ENCODE measurements around the gene EPN2.

EPN2 gene

DNA sequence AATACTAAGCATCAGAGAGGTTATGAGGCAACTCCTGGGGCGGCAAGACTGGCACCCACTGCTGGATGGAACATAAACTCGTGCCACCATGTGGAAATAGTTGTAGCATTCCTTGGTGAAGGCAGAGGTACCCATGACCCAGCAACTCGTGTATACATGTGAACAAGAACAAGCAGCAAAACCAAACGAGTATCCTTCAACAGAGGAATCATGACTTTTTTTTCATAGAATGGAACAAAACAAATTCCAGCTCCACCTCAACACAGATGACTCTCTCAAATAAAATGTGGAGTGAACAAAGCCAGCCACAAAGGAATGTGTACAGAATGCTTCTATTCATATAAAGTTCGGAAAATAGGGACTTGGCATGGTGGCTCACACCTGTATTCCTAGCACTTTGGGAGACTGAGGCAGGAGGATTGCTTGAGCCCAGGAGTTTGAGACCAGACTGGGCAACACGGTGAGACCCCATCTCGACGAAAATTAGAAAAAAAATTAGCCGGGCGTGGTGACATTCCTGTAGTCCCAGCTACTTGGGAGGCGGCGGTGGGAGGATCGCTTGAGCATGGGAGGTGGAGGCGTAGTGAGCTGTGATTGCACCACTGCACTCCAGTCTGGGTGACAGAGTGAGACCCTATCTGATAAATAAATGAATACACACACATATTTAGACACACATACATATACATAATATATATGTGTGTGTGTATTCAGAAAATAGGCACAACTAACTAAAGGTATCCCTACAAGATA, 90.0 kb downstream of the EPN2 start:
- no peak for TF ChIP-seq TAF1 (IDR thresholded peaks at IDR 0.05; ENCODE audit: borderline replicate concordance, insufficient read depth, low read length)

DNA sequence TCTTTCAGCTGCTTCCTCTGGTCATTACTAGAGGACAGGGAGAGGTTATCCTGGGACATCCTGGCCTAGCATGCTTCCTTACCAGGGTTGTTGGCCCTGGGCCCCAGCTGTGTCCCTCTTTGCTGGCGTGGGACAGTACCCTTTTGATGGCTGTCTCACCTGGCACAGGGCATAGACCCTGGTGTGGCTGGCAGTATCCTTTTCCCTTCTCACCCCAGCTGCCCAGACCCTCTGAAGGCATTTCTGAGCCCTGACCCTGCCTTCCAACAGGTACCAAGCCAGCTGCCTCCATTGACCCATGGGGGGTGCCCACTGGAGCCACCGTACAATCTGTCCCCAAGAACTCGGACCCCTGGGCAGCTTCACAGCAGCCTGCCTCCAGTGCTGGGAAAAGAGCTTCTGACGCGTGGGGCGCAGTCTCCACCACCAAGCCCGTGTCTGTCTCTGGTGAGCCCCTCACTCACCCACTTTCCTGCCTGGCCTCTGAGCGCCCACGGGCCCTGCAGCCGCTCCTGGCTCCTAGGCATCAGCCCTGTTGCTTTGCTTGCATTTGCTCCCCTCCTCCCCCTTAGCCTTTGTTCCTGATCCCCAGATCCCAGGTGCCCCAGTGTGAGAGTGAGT, 91.4 kb downstream of the EPN2 start:
- TF ChIP-seq FOXP2 (optimal IDR thresholded peaks at IDR 0.05; ENCODE audit: borderline replicate concordance, extremely low read depth, extremely low read length, insufficient read depth) (no peak), SIN3A (IDR thresholded peaks at IDR 0.05; ENCODE audit: borderline replicate concordance, insufficient read depth, low read length) (no peak)

DNA sequence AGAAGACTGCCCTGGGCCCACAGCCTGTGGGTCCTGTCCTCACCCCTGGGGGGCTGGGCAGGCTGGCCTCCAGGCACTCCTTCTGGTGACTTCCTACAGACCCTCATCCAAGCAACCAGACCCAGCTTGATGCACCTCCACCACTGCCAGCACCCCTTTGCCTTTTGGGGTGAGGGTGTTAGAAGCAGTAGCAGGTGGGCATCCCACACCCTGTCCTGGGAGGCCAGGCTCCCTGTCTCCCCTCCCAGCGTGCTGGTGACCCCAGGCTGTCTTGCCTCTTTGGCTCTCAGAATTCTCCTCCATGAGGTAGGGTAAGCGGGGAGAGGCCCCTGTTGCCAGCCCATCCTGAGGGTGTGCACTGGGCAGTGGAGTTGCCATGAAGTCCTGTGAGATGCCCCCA, 92.0 kb downstream of the EPN2 start:
- TF ChIP-seq POLR2AphosphoS5 (IDR thresholded peaks at IDR 0.05; ENCODE audit: low read depth, low read length): no peak

DNA sequence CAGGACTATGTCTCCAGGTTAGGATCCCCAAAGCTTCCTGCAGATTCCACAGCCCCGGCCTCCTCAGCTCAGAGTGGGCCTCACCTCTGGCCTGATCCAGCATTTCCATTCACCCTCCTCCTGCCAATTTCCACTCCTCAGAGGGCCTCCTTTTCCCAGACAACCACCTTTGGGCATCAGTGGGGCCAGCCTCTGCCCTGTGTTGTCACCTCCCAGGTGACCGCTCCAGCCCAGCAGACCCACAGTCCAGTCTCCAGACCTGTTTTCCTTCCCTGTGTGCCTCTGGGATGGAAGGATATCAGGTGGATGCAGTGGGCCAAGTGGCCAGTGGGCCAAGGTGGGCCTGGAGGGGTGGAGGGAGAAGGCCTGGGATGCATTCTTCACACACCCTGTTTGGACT, 92.7 kb downstream of the EPN2 start:
- TF ChIP-seq, protein P1, sequence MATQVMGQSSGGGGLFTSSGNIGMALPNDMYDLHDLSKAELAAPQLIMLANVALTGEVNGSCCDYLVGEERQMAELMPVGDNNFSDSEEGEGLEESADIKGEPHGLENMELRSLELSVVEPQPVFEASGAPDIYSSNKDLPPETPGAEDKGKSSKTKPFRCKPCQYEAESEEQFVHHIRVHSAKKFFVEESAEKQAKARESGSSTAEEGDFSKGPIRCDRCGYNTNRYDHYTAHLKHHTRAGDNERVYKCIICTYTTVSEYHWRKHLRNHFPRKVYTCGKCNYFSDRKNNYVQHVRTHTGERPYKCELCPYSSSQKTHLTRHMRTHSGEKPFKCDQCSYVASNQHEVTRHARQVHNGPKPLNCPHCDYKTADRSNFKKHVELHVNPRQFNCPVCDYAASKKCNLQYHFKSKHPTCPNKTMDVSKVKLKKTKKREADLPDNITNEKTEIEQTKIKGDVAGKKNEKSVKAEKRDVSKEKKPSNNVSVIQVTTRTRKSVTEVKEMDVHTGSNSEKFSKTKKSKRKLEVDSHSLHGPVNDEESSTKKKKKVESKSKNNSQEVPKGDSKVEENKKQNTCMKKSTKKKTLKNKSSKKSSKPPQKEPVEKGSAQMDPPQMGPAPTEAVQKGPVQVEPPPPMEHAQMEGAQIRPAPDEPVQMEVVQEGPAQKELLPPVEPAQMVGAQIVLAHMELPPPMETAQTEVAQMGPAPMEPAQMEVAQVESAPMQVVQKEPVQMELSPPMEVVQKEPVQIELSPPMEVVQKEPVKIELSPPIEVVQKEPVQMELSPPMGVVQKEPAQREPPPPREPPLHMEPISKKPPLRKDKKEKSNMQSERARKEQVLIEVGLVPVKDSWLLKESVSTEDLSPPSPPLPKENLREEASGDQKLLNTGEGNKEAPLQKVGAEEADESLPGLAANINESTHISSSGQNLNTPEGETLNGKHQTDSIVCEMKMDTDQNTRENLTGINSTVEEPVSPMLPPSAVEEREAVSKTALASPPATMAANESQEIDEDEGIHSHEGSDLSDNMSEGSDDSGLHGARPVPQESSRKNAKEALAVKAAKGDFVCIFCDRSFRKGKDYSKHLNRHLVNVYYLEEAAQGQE (IDR thresholded peaks at IDR 0.05; ENCODE audit: insufficient read depth in 1 of 2, low read depth in 2 of 2, low read length in 2 of 2): no peak
- TF ChIP-seq SIN3A (IDR thresholded peaks at IDR 0.05; ENCODE audit: borderline replicate concordance, insufficient read depth, low read length) (no peak), FOXP2 (optimal IDR thresholded peaks at IDR 0.05; ENCODE audit: borderline replicate concordance, extremely low read depth, extremely low read length, insufficient read depth) (no peak), TAF1 (IDR thresholded peaks at IDR 0.05; ENCODE audit: borderline replicate concordance, insufficient read depth, low read length) (no peak)

DNA sequence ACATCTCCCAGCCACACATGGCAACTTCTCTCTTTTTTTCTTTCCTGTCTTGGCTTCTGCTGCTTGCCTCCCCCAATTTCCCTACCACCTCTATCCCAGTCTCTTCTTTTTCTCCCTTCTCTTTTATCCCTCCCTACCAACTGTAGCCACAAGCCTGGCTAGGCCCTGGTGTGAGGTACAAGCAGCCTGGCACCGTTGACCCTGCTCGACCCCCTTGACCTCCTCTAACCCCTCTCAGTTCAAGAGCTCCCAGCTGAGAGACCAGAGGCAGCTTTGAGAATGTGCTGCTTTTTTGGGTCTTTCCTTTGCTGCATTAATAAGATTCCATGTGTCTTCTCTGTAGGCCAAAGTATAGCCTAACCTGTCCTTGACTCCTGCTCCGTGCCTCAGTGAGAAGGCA, 93.1 kb downstream of the EPN2 start:
- TF ChIP-seq SIN3A (IDR thresholded peaks at IDR 0.05; ENCODE audit: borderline replicate concordance, insufficient read depth, low read length) (no peak), POLR2AphosphoS5 (IDR thresholded peaks at IDR 0.05; ENCODE audit: low read depth, low read length) (no peak), FOXP2 (optimal IDR thresholded peaks at IDR 0.05; ENCODE audit: borderline replicate concordance, extremely low read depth, extremely low read length, insufficient read depth) (no peak), TAF1 (IDR thresholded peaks at IDR 0.05; ENCODE audit: borderline replicate concordance, insufficient read depth, low read length) (no peak)
- TF ChIP-seq, protein P1 (IDR thresholded peaks at IDR 0.05; ENCODE audit: insufficient read depth in 1 of 2, low read depth in 2 of 2, low read length in 2 of 2): no peak

DNA sequence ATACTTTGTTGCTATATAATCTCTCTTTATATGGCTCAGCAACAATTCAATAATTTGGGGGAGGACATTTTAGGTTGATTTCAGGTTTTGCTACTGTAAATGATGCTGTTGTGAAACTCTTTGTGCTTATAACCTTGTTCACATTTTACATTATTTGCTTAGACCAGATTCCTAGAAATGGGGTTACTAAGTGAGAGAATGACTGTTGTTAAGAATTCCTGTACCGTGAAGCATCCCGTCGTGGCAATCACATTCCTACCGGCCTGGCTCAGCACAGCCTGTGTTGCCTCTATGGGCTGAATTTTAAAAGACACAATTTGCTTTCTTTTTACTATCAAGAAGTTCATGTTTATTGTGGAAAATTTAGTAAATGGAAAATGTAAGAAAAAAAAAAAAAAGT, 94.0 kb downstream of the EPN2 start:
- TF ChIP-seq POLR2AphosphoS5 (IDR thresholded peaks at IDR 0.05; ENCODE audit: low read depth, low read length) (no peak), FOXP2 (optimal IDR thresholded peaks at IDR 0.05; ENCODE audit: borderline replicate concordance, extremely low read depth, extremely low read length, insufficient read depth) (no peak), SIN3A (IDR thresholded peaks at IDR 0.05; ENCODE audit: borderline replicate concordance, insufficient read depth, low read length) (no peak), TAF1 (IDR thresholded peaks at IDR 0.05; ENCODE audit: borderline replicate concordance, insufficient read depth, low read length) (no peak)
- TF ChIP-seq, protein P1 (IDR thresholded peaks at IDR 0.05; ENCODE audit: insufficient read depth in 1 of 2, low read depth in 2 of 2, low read length in 2 of 2): no peak
